ENCODE results near the gene CD48.

The CD48 gene

GRCh38 chr1:160758521-160758920 is 46.9 kb upstream of the CD48 start:
- H3K4me3 ChIP-seq (ENCODE audit: low read length, poor library complexity, severe bottlenecking): no peak overlapping the region
- H2AFZ ChIP-seq (ENCODE audit: low read length): no peak overlapping the region
- H3K4me1 ChIP-seq (ENCODE audit: insufficient read depth, low read length, poor library complexity, severe bottlenecking): no peaks in the 10 kb centered on the region
- H3K79me2 ChIP-seq (ENCODE audit: insufficient read depth, low read length): no peaks in the 10 kb centered on the region
- no peak for TF ChIP-seq CTCF (conservative IDR thresholded peaks at IDR 0.05; ENCODE audit: low read length)
- TF ChIP-seq EZH2phosphoT487 (IDR thresholded peaks at IDR 0.05; ENCODE audit: borderline replicate concordance): no peak
- H3K9me2 ChIP-seq (replicated peaks; ENCODE audit: low read depth, low read length): no peaks in the 10 kb centered on the region
- H3K4me2 ChIP-seq (ENCODE audit: low read depth, low read length, poor library complexity, severe bottlenecking): no peak overlapping the region
- no peaks in the 10 kb centered on the region for H3K36me3 ChIP-seq (ENCODE audit: insufficient read depth, low read length)
- no peaks in the 10 kb centered on the region for H3F3A ChIP-seq (ENCODE audit: low read depth)
- no peaks in the 10 kb centered on the region for H3K27me3 ChIP-seq (ENCODE audit: insufficient read depth, low read length, poor library complexity, severe bottlenecking)
- no peaks in the 10 kb centered on the region for H3K9me3 ChIP-seq (ENCODE audit: insufficient read depth, low read depth, low read length)
- no peaks in the 10 kb centered on the region for H4K20me1 ChIP-seq (ENCODE audit: insufficient read depth, low read length, poor library complexity, severe bottlenecking)
- H3K9ac ChIP-seq (ENCODE audit: low read depth, low read length, poor library complexity, severe bottlenecking): no peak overlapping the region

GRCh38 chr1:160756849-160757201 is 45.2 kb upstream of the CD48 start:
- Histone ChIP-seq H2AFZ (ENCODE audit: low read length) (no peak overlapping the region), H3K9me2 (replicated peaks; ENCODE audit: low read depth, low read length) (no peaks in the 10 kb centered on the region), H3K4me3 (ENCODE audit: low read length, poor library complexity, severe bottlenecking) (no peak overlapping the region), H3K9ac (ENCODE audit: low read depth, low read length, poor library complexity, severe bottlenecking) (no peak overlapping the region), H4K20me1 (ENCODE audit: insufficient read depth, low read length, poor library complexity, severe bottlenecking) (no peaks in the 10 kb centered on the region), H3K4me1 (ENCODE audit: insufficient read depth, low read length, poor library complexity, severe bottlenecking) (no peaks in the 10 kb centered on the region), H3F3A (ENCODE audit: low read depth) (no peaks in the 10 kb centered on the region), H3K9me3 (ENCODE audit: insufficient read depth, low read depth, low read length) (no peaks in the 10 kb centered on the region), H3K27me3 (ENCODE audit: insufficient read depth, low read length, poor library complexity, severe bottlenecking) (no peaks in the 10 kb centered on the region), H3K4me2 (ENCODE audit: low read depth, low read length, poor library complexity, severe bottlenecking) (no peak overlapping the region), H3K36me3 (ENCODE audit: insufficient read depth, low read length) (no peaks in the 10 kb centered on the region), H3K79me2 (ENCODE audit: insufficient read depth, low read length) (no peaks in the 10 kb centered on the region)
- TF ChIP-seq CTCF (conservative IDR thresholded peaks at IDR 0.05; ENCODE audit: low read length) (no peak), EZH2phosphoT487 (IDR thresholded peaks at IDR 0.05; ENCODE audit: borderline replicate concordance) (no peak)

DNA sequence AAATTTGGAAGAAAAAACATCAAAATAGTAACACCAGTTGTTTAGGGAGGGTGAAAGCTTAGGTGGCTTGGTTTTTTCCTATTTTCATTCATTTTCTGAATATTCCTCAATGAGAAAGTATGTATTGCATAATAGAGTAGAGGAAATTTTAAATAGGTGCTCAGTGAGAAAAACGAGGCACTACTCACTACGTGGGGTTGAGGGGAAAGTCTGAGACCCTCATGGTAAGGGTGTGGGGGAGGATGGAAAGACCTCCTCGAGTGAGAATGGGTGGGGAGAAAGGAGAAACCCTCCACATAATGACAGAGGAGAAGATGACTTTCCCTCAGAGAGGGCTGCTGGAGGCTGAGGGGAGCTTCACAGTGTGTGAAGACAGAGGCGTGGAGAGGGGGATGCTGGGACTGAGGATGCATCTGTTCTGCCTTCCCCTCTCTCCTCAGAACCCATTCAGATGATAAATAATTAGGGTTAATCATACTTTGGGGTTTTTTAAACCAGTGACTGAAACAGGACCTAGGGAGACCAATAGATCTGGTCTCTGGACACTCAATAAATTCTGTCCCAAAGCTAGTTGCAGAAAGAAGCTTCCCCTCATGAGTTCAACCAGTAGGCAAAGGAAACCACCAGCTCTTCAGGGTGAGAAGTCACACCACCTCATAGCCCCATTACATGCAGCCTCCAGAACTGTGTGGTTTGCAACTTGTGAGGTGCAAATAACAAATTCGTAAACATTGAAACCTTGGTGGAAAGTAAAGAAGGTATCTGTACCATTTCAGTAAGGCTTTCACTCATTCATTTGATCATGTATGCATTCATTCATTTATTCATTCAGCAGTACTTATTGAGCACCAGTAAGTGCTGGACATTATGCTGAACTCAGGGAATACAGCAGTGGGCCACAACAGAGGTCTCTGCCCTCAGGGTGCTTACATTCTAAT is 44.6 kb upstream of the CD48 start:
- Histone ChIP-seq H3K9me2 (replicated peaks; ENCODE audit: low read depth, low read length) (no peaks in the 10 kb centered on the region), H3K36me3 (ENCODE audit: insufficient read depth, low read length) (no peaks in the 10 kb centered on the region), H2AFZ (ENCODE audit: low read length) (no peak overlapping the region), H3K79me2 (ENCODE audit: insufficient read depth, low read length) (no peaks in the 10 kb centered on the region), H4K20me1 (ENCODE audit: insufficient read depth, low read length, poor library complexity, severe bottlenecking) (no peaks in the 10 kb centered on the region), H3K4me1 (ENCODE audit: insufficient read depth, low read length, poor library complexity, severe bottlenecking) (no peaks in the 10 kb centered on the region), H3K27me3 (ENCODE audit: insufficient read depth, low read length, poor library complexity, severe bottlenecking) (no peaks in the 10 kb centered on the region), H3F3A (ENCODE audit: low read depth) (no peaks in the 10 kb centered on the region), H3K4me2 (ENCODE audit: low read depth, low read length, poor library complexity, severe bottlenecking) (no peak overlapping the region), H3K9me3 (ENCODE audit: insufficient read depth, low read depth, low read length) (no peaks in the 10 kb centered on the region), H3K4me3 (ENCODE audit: low read length, poor library complexity, severe bottlenecking) (no peak overlapping the region), H3K9ac (ENCODE audit: low read depth, low read length, poor library complexity, severe bottlenecking) (no peak overlapping the region)
- TF ChIP-seq EZH2phosphoT487 (IDR thresholded peaks at IDR 0.05; ENCODE audit: borderline replicate concordance) (no peak), CTCF (conservative IDR thresholded peaks at IDR 0.05; ENCODE audit: low read length) (no peak)
